NT2/D1 (cell line): ENCODE data around the gene RPN1.
"Not testable (repeated sequence)": the region's sequence is repeated elsewhere in the genome, so short reads cannot be mapped to it uniquely, and the experiment has no call there.

Experiments
- DNase-seq: peaks from one replicate; pipeline ENCODE4 v3.0.0-alpha.2; 2011; ENCODE audit warnings: low read depth, low spot score
- H3K27me3 ChIP-seq: 2 replicates; pipeline ENCODE4 v1.6.0; 2011; ENCODE audit warnings: mild to moderate bottlenecking; ENCODE audit not compliant: insufficient read length, insufficient read depth
- H3K36me3 ChIP-seq: 2 replicates; pipeline ENCODE4 v1.6.1; 2011; ENCODE audit warnings: mild to moderate bottlenecking, low read length, mixed read lengths; ENCODE audit not compliant: insufficient read depth, insufficient read length
- H3K4me1 ChIP-seq: 2 replicates; pipeline ENCODE4 v1.5.1; 2011; ENCODE audit not compliant: insufficient read depth, insufficient read length
- H3K4me3 ChIP-seq: 2 replicates; pipeline ENCODE4 v1.5.1; 2011; ENCODE audit warnings: low read depth; ENCODE audit not compliant: insufficient read length
- H3K9ac ChIP-seq: 2 replicates; pipeline ENCODE4 v1.6.0; 2011; ENCODE audit warnings: low read depth; ENCODE audit not compliant: insufficient read length
- H3K9me3 ChIP-seq: 2 replicates; pipeline ENCODE4 v1.5.1; 2011; ENCODE audit warnings: mild to moderate bottlenecking, low read length; ENCODE audit not compliant: insufficient read depth
- SUZ12 ChIP-seq: IDR thresholded peaks from 2 replicates; pipeline ENCODE4 v1.6.1; 2011; ENCODE audit not compliant: insufficient read length, insufficient read depth; ENCODE audit errors: extremely low read depth
- YY1 ChIP-seq: IDR thresholded peaks from 2 replicates; pipeline ENCODE4 v1.6.1; 2011; ENCODE audit not compliant: insufficient read length, insufficient read depth
- ZNF274 ChIP-seq: IDR thresholded peaks from 2 replicates; pipeline ENCODE4 v1.6.1; 2011; ENCODE audit warnings: mild to moderate bottlenecking, low read depth, low read length

Gene RPN1

DNA sequence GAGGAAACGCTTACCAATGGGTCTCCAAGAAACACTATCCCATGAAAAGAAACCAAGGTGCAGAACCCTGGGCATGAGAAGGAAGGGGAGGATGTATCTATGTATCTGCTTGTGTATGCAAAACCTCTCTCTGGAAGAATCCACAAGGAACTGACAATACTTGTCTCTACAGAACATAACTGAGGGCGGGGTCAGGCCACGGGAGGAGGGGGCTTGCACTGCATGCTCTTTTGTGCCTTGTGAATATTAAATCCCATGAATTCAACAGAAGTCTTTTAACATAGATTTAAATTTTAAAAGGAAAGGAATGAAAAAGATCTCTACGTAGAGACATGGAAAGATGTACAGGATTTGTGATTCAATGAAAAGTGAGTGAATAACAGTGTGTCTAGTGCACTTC is 57.8 kb downstream of the RPN1 start:
- peaks cover 5% of the 10 kb centered on the region for H3K4me1 ChIP-seq
- H3K9me3 ChIP-seq: peaks cover 15% of the 10 kb centered on the region
- no peaks in the 10 kb centered on the region for H3K36me3 ChIP-seq
- TF ChIP-seq SUZ12 (no peak), YY1 (no peak), ZNF274 (no peak)
- H3K4me3 ChIP-seq: no peak overlapping the region
- no peak for DNase-seq
- H3K9ac ChIP-seq: no peak overlapping the region
- H3K27me3 ChIP-seq: no peaks in the 10 kb centered on the region

DNA sequence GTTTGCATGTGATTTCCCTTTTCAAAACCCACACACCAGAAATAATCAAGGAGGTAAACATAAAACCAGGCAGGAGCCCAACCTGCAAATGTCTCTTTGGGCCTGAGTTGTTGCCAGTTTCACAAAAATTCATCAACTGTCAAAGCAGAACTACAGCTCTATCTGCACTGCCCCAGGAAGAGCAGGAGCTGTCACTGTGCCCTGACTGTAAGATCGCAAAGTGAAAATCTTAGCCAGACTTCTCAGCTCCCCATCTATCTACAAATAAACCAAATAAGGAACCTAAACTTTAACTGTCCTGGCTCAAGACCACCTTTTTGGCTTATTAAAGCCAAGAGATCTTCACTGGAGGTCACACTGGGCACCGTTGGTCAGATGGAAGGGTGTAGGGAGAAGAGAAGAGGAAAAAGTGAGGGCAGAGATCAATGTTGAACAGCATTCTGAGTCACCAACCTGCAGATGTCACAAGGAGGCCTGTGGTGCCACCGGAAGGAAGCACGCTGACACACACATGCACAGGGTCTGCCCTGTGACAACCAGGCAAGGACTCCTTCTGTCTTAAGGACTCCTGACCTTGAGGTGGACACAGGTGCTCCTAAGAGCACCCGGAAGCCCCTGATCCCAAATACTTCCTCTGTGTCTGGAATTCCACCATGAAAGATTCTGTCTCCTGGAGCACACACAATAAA is 58.7 kb downstream of the RPN1 start:
- Histone ChIP-seq H3K27me3 (no peaks in the 10 kb centered on the region), H3K9me3 (peaks cover 15% of the 10 kb centered on the region), H3K4me3 (no peak overlapping the region), H3K4me1 (peaks cover 2% of the 10 kb centered on the region), H3K36me3 (no peaks in the 10 kb centered on the region), H3K9ac (no peak overlapping the region)
- no peak for DNase-seq
- no peak for TF ChIP-seq YY1
- TF ChIP-seq SUZ12: no peak
- no peak for TF ChIP-seq ZNF274

DNA sequence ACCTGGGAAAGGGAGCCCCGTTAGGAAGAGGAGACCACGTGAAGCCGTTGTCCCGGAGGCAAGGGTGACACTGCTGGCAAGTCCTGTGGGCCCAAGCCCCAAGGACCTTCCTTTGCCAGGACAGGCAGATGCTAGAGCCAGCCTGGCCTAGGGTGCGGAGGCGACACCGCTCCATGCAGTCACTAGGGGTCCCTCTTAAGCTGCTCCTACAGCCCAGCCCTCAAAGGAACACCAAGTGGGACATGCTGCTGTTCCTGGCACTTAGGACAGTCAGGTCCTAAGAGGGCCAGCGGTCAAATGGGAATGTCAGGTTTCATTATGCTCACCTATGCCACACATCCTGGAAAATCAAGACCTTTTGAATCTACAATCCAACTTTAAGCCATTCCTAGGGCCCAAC is 59.7 kb downstream of the RPN1 start:
- Histone ChIP-seq H3K36me3 (no peaks in the 10 kb centered on the region), H3K4me1 (peaks cover 2% of the 10 kb centered on the region), H3K4me3 (no peak overlapping the region), H3K9me3 (peaks cover 15% of the 10 kb centered on the region), H3K27me3 (no peaks in the 10 kb centered on the region), H3K9ac (no peak overlapping the region)
- no peak for DNase-seq
- TF ChIP-seq ZNF274: no peak
- TF ChIP-seq SUZ12: no peak
- TF ChIP-seq YY1: no peak

DNA sequence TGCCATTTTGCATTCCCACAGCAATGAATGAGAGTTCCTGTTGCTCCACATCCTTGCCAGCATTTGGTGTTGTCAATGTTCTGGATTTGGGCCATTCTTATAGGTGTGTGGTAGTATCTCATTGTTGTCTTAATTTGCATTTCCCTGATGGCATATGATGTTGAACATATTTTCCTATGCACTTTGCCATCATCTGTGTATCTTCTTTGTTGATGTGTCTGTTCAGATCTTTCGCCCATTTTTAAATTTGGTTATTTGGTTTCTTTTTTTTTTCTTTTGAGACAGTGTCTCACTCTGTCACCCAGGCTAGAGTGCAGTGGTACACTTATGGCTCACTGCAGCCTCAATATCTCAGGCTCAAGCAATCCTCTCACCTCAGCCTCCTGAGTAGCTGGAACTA is 60.6 kb downstream of the RPN1 start:
- H3K9ac ChIP-seq, H3K4me3 ChIP-seq, DNase-seq, H3K4me1 ChIP-seq, H3K27me3 ChIP-seq, H3K36me3 ChIP-seq: not testable (repeated sequence)
- H3K9me3 ChIP-seq: peaks cover 15% of the 10 kb centered on the region

DNA sequence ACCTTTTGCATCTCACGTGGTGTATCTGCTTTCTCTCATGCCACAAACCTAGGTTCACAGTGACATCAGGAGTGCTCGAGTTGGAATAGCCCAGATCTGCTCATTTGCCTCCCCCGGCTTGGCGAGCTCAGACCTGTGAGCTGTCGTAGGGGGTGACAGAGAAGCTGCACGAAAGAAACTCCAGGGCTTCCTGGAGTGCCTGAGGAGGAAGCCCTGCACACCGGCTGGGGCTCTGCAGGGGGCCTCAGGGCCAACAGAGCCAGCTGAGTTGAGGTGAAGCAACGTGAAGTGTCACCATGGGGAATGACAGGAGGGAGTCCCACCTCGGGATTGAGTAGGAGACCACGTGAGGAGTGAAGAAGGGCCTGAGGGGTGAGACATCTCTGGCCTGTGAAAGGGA is 62.5 kb downstream of the RPN1 start:
- peaks cover 2% of the 10 kb centered on the region for H3K4me1 ChIP-seq
- no peaks in the 10 kb centered on the region for H3K27me3 ChIP-seq
- DNase-seq: no peak
- H3K36me3 ChIP-seq: no peaks in the 10 kb centered on the region
- H3K9me3 ChIP-seq: peaks cover 15% of the 10 kb centered on the region
- H3K9ac ChIP-seq: no peak overlapping the region
- no peak overlapping the region for H3K4me3 ChIP-seq
- TF ChIP-seq SUZ12: no peak
- TF ChIP-seq ZNF274: no peak

DNA sequence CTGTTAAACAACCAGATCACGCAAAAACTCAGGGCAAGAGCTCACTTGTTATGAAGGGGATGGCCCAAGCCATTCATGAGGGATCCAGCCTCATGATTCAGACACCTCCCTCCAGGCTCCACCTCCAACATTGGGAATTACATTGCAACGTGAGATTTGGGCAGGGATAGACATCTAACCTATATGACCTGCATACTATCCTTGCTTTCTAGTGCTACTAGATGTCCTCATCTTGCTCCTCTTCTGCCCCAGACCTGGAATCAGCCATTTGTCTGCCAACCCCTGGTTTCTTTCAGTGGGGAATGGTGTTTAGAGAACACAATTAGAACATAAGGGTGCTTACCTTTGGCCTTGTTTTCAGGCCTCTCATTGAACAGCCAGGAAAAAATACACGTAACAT is 63.2 kb downstream of the RPN1 start:
- Histone ChIP-seq H3K27me3 (no peaks in the 10 kb centered on the region), H3K9ac (no peak overlapping the region), H3K36me3 (no peaks in the 10 kb centered on the region), H3K9me3 (peaks cover 15% of the 10 kb centered on the region), H3K4me1 (peaks cover 2% of the 10 kb centered on the region), H3K4me3 (no peak overlapping the region)
- no peak for DNase-seq
- TF ChIP-seq SUZ12 (no peak), YY1 (no peak), ZNF274 (no peak)

DNA sequence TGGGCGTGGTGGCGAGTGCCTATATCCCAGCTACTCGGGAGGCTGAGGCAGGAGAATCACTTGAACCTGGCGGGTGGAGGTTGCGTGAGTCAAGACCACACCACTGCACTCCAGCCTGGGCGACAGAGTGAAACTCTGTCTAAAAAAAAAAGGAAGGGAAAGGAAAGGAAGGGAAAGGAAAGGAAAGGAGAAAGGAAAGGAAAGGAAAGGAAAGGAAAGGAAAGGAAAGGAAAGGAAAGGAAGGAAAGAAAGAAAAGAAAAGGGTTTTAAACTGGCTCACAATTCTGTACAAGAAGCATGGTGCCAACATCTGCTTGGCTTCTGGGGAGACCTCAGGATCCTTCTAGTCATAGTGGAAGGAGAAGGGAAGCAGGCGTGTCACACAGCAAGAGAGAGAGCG is 63.7 kb downstream of the RPN1 start:
- peaks cover 15% of the 10 kb centered on the region for H3K9me3 ChIP-seq
- not testable (repeated sequence) for DNase-seq, H3K36me3 ChIP-seq

DNA sequence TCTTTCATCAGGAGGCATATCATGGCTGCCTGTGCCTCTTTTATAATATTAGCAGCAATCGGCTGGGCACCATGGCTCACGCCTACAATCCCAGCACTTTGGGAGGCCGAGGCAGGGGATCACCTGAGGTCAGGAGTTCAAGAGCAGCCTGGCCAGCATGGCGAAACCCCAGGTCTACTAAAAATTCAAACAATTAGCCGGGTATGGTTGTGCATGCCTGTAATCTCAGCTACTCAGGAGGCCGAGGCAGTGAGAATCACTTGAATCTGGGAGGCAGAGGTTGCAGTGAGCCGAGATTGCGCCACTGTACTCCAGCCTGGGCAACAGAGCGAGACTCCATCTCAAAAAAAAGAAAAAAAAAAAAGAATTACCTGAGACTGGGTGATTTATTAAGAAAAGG is 64.2 kb downstream of the RPN1 start:
- H3K4me3 ChIP-seq, H3K36me3 ChIP-seq, DNase-seq, H3K27me3 ChIP-seq, H3K9ac ChIP-seq, H3K4me1 ChIP-seq: not testable (repeated sequence)
- H3K9me3 ChIP-seq: peaks cover 15% of the 10 kb centered on the region

More for the DNA sequence above, 63.7 kb downstream of the RPN1 start:
- not testable (repeated sequence) for H3K9ac ChIP-seq, H3K4me3 ChIP-seq, H3K4me1 ChIP-seq, H3K27me3 ChIP-seq
